GM12878 (cell line): Measurements from ENCODE around the gene PISD. TPM values are rescaled to one million over a fixed set of nuclear protein-coding genes. Genes with fewer than 3 reads are reported as not detected.
"Not testable (repeated sequence)": the region's sequence is repeated elsewhere in the genome, so short reads cannot be mapped to it uniquely, and the experiment has no call there.

Source experiments
- ATAC-seq: fragments of 200-7000 bp; cut with Tn5 transposase; 3 replicates; pipeline ENCODE4 v1.9.1; 2020; ENCODE audit warnings: mild to moderate bottlenecking, moderate library complexity
- BruUV-seq: library from RNA; stranded (reverse); fragments of 400-500 nt; replicated peaks from 2 replicates; lab custom pipeline; 2021; lab: Mats Ljungman, UMichigan
- CTCF ChIA-PET: fragments of 300-600 bp; sonication (Branson Sonifier 250); formaldehyde crosslinking; extraction: SDS; loops from one replicate; lab custom pipeline; 2021; ENCODE audit warnings: inconsistent platforms; lab: Yijun Ruan, JAX
- POLR2A ChIA-PET: fragments of 350-600 bp; formaldehyde crosslinking; extraction: SDS; loops from one replicate; lab custom pipeline; 2021; ENCODE audit warnings: inconsistent platforms; lab: Charles Lee
- RAD21 ChIA-PET: fragments of 300-600 bp; sonication (Branson Sonifier 250); formaldehyde crosslinking; loops from one replicate; lab custom pipeline; 2023; ENCODE audit warnings: antibody characterized with exemption; ENCODE audit not compliant: unreplicated experiment; lab: Charles Lee
- SMC1A ChIA-PET: fragments of 300-600 bp; sonication (Branson Sonifier 250); formaldehyde crosslinking; loops from one replicate; lab custom pipeline; 2023; ENCODE audit not compliant: unreplicated experiment, uncharacterized antibody; lab: Charles Lee
- DNase-seq: peaks from one replicate; pipeline ENCODE4 v3.0.0-alpha.2; 2011; ENCODE audit warnings: low read depth, low spot score
- FAIRE-seq: peaks from 3 replicates; lab custom pipeline; 2011; peaks lifted over from hg19 to GRCh38; lab: Jason Lieb, UNC
- H2AFZ ChIP-seq: 2 replicates; pipeline ENCODE4 v1.6.0; 2011; ENCODE audit warnings: low read depth, low read length, control low read depth; ENCODE audit not compliant: control insufficient read depth
- H3K27ac ChIP-seq: 2 replicates; pipeline ENCODE4 v1.5.1; 2011; ENCODE audit warnings: control low read depth; ENCODE audit not compliant: control insufficient read depth, insufficient read depth
- H3K27me3 ChIP-seq, 2 experiments: replicated peaks in 1 of 2; 2 replicates each; pipeline versions ENCODE4 v1.6.0 to v1.6.1; 2011; ENCODE audit warnings: low read length in 1 of 2; ENCODE audit not compliant: control insufficient read depth in 2 of 2, insufficient read depth in 2 of 2
- H3K36me3 ChIP-seq, 2 experiments: 2 replicates each; pipeline ENCODE4 v1.5.1; 2011; ENCODE audit warnings: low read length in 1 of 2; ENCODE audit not compliant: control insufficient read depth in 2 of 2, insufficient read depth in 2 of 2
- H3K4me1 ChIP-seq: 2 replicates; pipeline ENCODE4 v1.6.1; 2011; ENCODE audit warnings: mild to moderate bottlenecking, low read length, moderate library complexity, mixed read lengths; ENCODE audit not compliant: control insufficient read depth, insufficient read depth
- H3K4me2 ChIP-seq: 2 replicates; pipeline ENCODE4 v1.6.0; 2011; ENCODE audit warnings: control low read depth; ENCODE audit not compliant: control insufficient read depth, insufficient read depth
- H3K4me3 ChIP-seq: fragments of 200-600 bp; sonication (generic); 2 replicates; pipeline ENCODE4 v1.5.1; 2016
- H3K79me2 ChIP-seq: 2 replicates; pipeline ENCODE4 v1.6.0; 2011; ENCODE audit warnings: low read length; ENCODE audit not compliant: control insufficient read depth, insufficient read depth
- H3K9ac ChIP-seq: 2 replicates; pipeline ENCODE4 v1.8.0; 2011; ENCODE audit warnings: low read length, control low read depth, mixed read lengths; ENCODE audit not compliant: control insufficient read depth, insufficient read depth
- H3K9me3 ChIP-seq: replicated peaks from 3 replicates; pipeline ENCODE4 v1.5.1; 2011; ENCODE audit warnings: mild to moderate bottlenecking, low read length; ENCODE audit not compliant: control insufficient read depth, insufficient read depth
- H4K20me1 ChIP-seq: 2 replicates; pipeline ENCODE4 v1.6.0; 2011; ENCODE audit not compliant: control insufficient read depth, insufficient read depth
- JUNB ChIP-seq: IDR thresholded peaks from 2 replicates; pipeline ENCODE4 v1.6.1; 2016; ENCODE audit warnings: antibody characterized with exemption, mild to moderate bottlenecking
- MEF2A ChIP-seq: IDR thresholded peaks from 2 replicates; pipeline ENCODE4 v1.6.1; 2011; ENCODE audit warnings: low read depth, mild to moderate bottlenecking, low read length, moderate library complexity; ENCODE audit not compliant: insufficient read depth
- WGBS: methylation state at CpG from one replicate; pipeline ENCODE4 v1.1.6; 2016; ENCODE audit warnings: low lambda C conversion rate; ENCODE audit not compliant: insufficient replicate concordance, insufficient coverage; ENCODE audit errors: missing lambda C conversion rate; 5-methylcytosine and 5-hydroxymethylcytosine counted together
- in situ Hi-C: fragments of 300-500 bp; cut with MboI; formaldehyde crosslinking; loops from 9 replicates; pipeline ENCODE4 v1.14.3; 2018; ENCODE audit warnings: mixed read lengths
- intact Hi-C: fragments of 100-400 bp; cut with micrococcal nuclease; formaldehyde crosslinking; loops from one replicate; pipeline ENCODE4 v1.14.2; 2022; ENCODE audit not compliant: unreplicated experiment
- polyA plus RNA-seq, 11 experiments: library from polyadenylated mRNA; depleted of rRNA in 4 of 11; unstranded in 6 of 11; stranded (reverse) in 5 of 11; fragments of >200 nt; fragmentation: Nextera tagmentation in 4 of 11; fragmentation: Illumina TruSeq in 1 of 11; extraction: Ambion mirVana in 4 of 11; extraction: Trizol in 1 of 11; gene quantifications; 1 replicate in 1 of 11; 2 replicates in 10 of 11; pipeline versions ENCODE4 v1.2.1 to v1.2.3, GENCODE V29; 2011 to 2016; ENCODE audit warnings: inconsistent platforms in 2 of 11, missing spikeins in 2 of 11, low read depth in 1 of 11
- total RNA-seq, 4 experiments: library from RNA; depleted of rRNA in 3 of 4; stranded (reverse); fragments of >200 nt in 3 of 4; fragmentation: Illumina TruSeq in 1 of 4; extraction: Trizol in 1 of 4; gene quantifications; 2 replicates each; pipeline versions ENCODE4 v1.2.1 to v1.2.3, GENCODE V29; 2013 to 2021

Gene PISD
- total and polyA plus RNA-seq, 10 of the 15 experiments (the other 5 are each of a cell fraction or from before 2014, with no cell fraction given) = 25.8 to 62.7 (median 45.8) TPM

GRCh38 chr22:31674219-31674618 is 12.2 kb upstream of the PISD start:
- SMC1A ChIA-PET = interaction anchor here (1.3 kb wide), 1 partner anchor 8 kb away, joined by 3 read pairs; no protein-coding TSS in a partner anchor
- H2AFZ ChIP-seq, in situ Hi-C loops, H4K20me1 ChIP-seq, H3K9me3 ChIP-seq, H3K4me2 ChIP-seq, FAIRE-seq, H3K79me2 ChIP-seq, H3K36me3 ChIP-seq, intact Hi-C loops, H3K4me1 ChIP-seq, H3K4me3 ChIP-seq, RAD21 ChIA-PET, DNase-seq, H3K27me3 ChIP-seq, BruUV-seq, H3K27ac ChIP-seq, H3K9ac ChIP-seq, ATAC-seq: not testable (repeated sequence)
- POLR2A ChIA-PET = interaction anchor here (0.5 to 1.5 kb wide), 2 partner anchors 12 to 275 kb away, joined by 3 to 5 read pairs; partner anchors contain the start of gene PISD
- whole genome bisulfite sequencing = 7% methylated on average over 5 of the region's 5 CpGs
- TF ChIP-seq MEF2A (peak; percentile 27; the same call in 1 of the 2 replicates), JUNB (0 out of 2 replicates have a peak, but pooled peaks have one; percentile 17)
- CTCF ChIA-PET = interaction anchor here (0.9 to 1.1 kb wide), 2 partner anchors 9 to 12 kb away, joined by 3 to 4 read pairs; partner anchors contain the start of gene PISD

DNA sequence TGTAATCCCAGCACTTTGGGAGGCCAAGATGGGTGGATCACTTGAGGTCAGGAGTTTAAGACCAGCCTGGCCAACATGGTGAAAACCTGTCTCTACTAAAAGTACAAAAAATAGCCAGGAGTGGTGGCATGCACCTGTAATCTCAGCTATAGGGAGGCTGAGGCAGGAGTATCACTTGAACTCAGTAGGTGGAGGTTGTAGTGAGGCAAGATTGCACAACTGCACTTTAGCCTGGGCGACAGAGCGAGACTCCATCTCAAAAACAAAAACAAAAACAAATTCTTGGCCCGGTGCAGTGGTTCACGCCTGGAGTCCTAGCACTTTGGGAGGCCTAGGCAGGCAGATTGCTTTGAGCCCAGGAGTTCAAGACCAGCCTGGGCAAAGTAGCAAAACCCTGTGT is 6.8 kb upstream of the PISD start:
- not testable (repeated sequence) for H3K9me3 ChIP-seq, DNase-seq, FAIRE-seq, H3K4me1 ChIP-seq, H3K9ac ChIP-seq, H3K4me3 ChIP-seq, BruUV-seq, H3K27ac ChIP-seq, H3K36me3 ChIP-seq, H3K79me2 ChIP-seq, H3K4me2 ChIP-seq, H2AFZ ChIP-seq, H4K20me1 ChIP-seq, ATAC-seq, H3K27me3 ChIP-seq
- in situ Hi-C loops (loop anchor here (10.0 kb wide), 1 partner anchor 406 kb away; no protein-coding TSS in a partner anchor), intact Hi-C loops (loop anchor here (5.0 to 10.0 kb wide), 2 partner anchors 86 to 413 kb away; partner anchors contain the start of genes DEPDC5 and PRR14L)
- POLR2A ChIA-PET = interaction anchor here (0.7 kb wide), 1 partner anchor 78 kb away, joined by 8 read pairs; no protein-coding TSS in a partner anchor
- WGBS = 44% methylated on average over 4 of the region's 4 CpGs
- SMC1A ChIA-PET = interaction anchor here (10.0 kb wide), 1 partner anchor 278 kb away, joined by 99 read pairs; the partner anchor contains the start of gene YWHAH
- CTCF ChIA-PET = interaction anchor here (0.8 to 9.1 kb wide), 6 partner anchors 8 to 597 kb away, joined by 3 to 140 read pairs (median 4); no protein-coding TSS in a partner anchor
- RAD21 ChIA-PET = interaction anchor here (0.6 to 1.2 kb wide), 2 partner anchors 114 to 278 kb away, joined by 3 read pairs; no protein-coding TSS in a partner anchor
